Mesendoderm (in vitro differentiated cells): ENCODE measurements around the gene VPS39.

Source experiments
- DNase-seq: peaks from one replicate; pipeline ENCODE4 v3.0.0; 2013
- H2AK5ac ChIP-seq: 2 replicates; pipeline ENCODE4 v1.6.1; 2013; ENCODE audit warnings: low read length, inconsistent platforms
- H2BK120ac ChIP-seq: 2 replicates; pipeline ENCODE4 v1.6.1; 2013; ENCODE audit warnings: low read depth, mild to moderate bottlenecking, low read length, moderate library complexity, mixed read lengths
- H2BK15ac ChIP-seq: replicated peaks from 2 replicates; pipeline ENCODE4 v1.6.1; 2013; ENCODE audit warnings: low read depth, mild to moderate bottlenecking, moderate library complexity
- H2BK5ac ChIP-seq: 2 replicates; pipeline ENCODE4 v1.6.1; 2013; ENCODE audit warnings: low read length, inconsistent platforms
- H3K18ac ChIP-seq: 2 replicates; pipeline ENCODE4 v1.6.1; 2013; ENCODE audit warnings: mild to moderate bottlenecking, low read length, mixed read lengths
- H3K23ac ChIP-seq: one replicate; pipeline ENCODE4 v1.6.1; 2013; ENCODE audit warnings: low read length
- H3K27ac ChIP-seq: 2 replicates; pipeline ENCODE4 v1.5.1; 2013; ENCODE audit warnings: low read depth, mild to moderate bottlenecking, inconsistent platforms, low read length, moderate library complexity
- H3K27me3 ChIP-seq: 2 replicates; pipeline ENCODE4 v1.6.1; 2013; ENCODE audit warnings: low read length, control low read depth, mild to moderate bottlenecking, inconsistent platforms; ENCODE audit not compliant: insufficient read depth, poor library complexity
- H3K36me3 ChIP-seq: 2 replicates; pipeline ENCODE4 v1.6.1; 2013; ENCODE audit warnings: low read length, inconsistent platforms; ENCODE audit not compliant: control insufficient read depth, insufficient read depth
- H3K4ac ChIP-seq: one replicate; pipeline ENCODE4 v1.6.1; 2013; ENCODE audit warnings: low read depth, mild to moderate bottlenecking, low read length, moderate library complexity
- H3K4me1 ChIP-seq: 2 replicates; pipeline ENCODE4 v1.6.1; 2013; ENCODE audit warnings: low read depth, low read length, inconsistent platforms; ENCODE audit not compliant: control insufficient read depth
- H3K4me2 ChIP-seq: 2 replicates; pipeline ENCODE4 v1.6.1; 2013; ENCODE audit warnings: low read length
- H3K4me3 ChIP-seq: 2 replicates; pipeline ENCODE4 v1.5.1; 2013; ENCODE audit warnings: mild to moderate bottlenecking, low read length
- H3K56ac ChIP-seq: one replicate; pipeline ENCODE4 v1.6.1; 2013; ENCODE audit warnings: low read length
- H3K79me1 ChIP-seq: 2 replicates; pipeline ENCODE4 v1.6.1; 2013; ENCODE audit warnings: low read length, inconsistent platforms
- H3K79me2 ChIP-seq: 2 replicates; pipeline ENCODE4 v1.6.1; 2013; ENCODE audit warnings: mild to moderate bottlenecking, low read length; ENCODE audit not compliant: control insufficient read depth, insufficient read depth
- H3K9ac ChIP-seq: 2 replicates; pipeline ENCODE4 v1.6.1; 2013; ENCODE audit warnings: low read length, inconsistent platforms
- H4K5ac ChIP-seq: one replicate; pipeline ENCODE4 v1.6.1; 2013; ENCODE audit warnings: low read length
- H4K8ac ChIP-seq: one replicate; pipeline ENCODE4 v1.6.1; 2013; ENCODE audit warnings: low read depth, mild to moderate bottlenecking, control low read depth, low read length, moderate library complexity
- whole genome bisulfite sequencing: extraction: QIAGEN DNeasy Blood & Tissue Kit; methylation state at CpG from one replicate; pipeline ENCODE4 v1.1.7; 2013; ENCODE audit warnings: low lambda C conversion rate, missing lambda C conversion rate; ENCODE audit not compliant: insufficient coverage; ENCODE audit errors: extremely low coverage; 5-methylcytosine and 5-hydroxymethylcytosine counted together

VPS39 gene

DNA sequence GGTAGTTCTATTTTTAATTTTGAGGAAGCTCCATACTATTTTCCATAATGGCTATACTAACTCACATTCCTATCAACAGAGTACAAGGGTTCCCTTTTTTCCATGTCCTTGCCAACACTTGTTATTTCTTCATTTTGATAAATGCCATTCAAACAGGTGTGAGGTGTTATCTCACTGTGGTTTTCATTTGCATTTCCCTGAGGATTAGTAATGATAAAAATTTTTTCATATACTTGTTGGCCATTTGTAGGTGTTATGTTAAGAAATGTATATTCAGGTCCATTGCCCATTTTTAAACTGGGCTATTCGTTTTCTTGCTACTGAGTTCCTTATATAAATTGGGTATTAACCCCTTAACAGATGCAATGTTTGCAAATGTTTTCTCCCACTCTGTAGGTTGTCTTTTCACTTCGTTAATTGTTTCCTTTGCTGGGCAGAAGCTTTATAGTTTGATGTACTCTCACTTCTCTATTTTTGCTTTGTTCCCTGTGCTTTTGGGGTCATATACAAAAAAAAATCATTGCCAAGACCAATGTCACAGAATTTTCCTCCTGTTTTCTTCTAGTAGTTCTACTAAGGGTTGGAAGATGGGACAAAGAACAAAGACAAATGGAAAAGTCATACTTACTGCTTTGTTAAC lies 11.0 kb upstream of the VPS39 start:
- Histone ChIP-seq H3K4me3 (no peak overlapping the region), H2AK5ac (no peak overlapping the region), H3K56ac (no peak overlapping the region), H3K18ac (no peak overlapping the region), H3K9ac (no peak overlapping the region), H3K4me2 (no peak overlapping the region), H3K27me3 (no peaks in the 10 kb centered on the region), H2BK15ac (no peak overlapping the region), H3K36me3 (no peaks in the 10 kb centered on the region), H2BK120ac (no peak overlapping the region), H3K4me1 (no peaks in the 10 kb centered on the region), H3K23ac (no peak overlapping the region), H3K4ac (no peak overlapping the region), H3K27ac (no peak overlapping the region), H3K79me2 (no peaks in the 10 kb centered on the region), H2BK5ac (no peak overlapping the region), H3K79me1 (no peaks in the 10 kb centered on the region), H4K8ac (no peak overlapping the region), H4K5ac (no peak overlapping the region)
- DNase-seq, result no peak
- WGBS, result no CpG with 5 or more reads among the region's 2 CpGs

DNA sequence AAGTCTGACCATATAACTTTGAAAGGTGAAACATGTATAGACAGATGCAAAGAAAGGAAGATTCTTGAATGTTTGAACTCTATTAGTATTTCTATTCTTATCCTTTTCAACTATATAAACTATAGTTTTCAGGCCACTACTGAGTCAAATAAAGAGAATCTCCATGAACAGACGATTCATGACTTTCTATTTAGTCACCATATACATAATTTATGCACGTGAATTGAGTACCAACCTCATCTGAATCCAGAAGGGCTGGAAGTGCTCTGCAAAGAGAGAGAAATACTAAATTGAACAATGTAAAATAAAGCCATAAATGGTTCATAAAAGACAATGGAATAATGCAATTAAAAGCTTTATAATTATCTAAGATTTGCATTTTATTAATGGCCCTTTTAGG lies 9.5 kb upstream of the VPS39 start:
- Histone ChIP-seq H3K18ac (no peak overlapping the region), H4K5ac (no peak overlapping the region), H3K4me2 (no peak overlapping the region), H4K8ac (no peak overlapping the region), H3K27me3 (no peaks in the 10 kb centered on the region), H3K79me1 (no peaks in the 10 kb centered on the region), H2AK5ac (no peak overlapping the region), H3K56ac (no peak overlapping the region), H3K4me1 (no peaks in the 10 kb centered on the region), H3K79me2 (no peaks in the 10 kb centered on the region), H3K36me3 (no peaks in the 10 kb centered on the region), H2BK15ac (no peak overlapping the region), H2BK5ac (no peak overlapping the region), H2BK120ac (no peak overlapping the region), H3K4ac (no peak overlapping the region), H3K27ac (no peak overlapping the region), H3K4me3 (no peak overlapping the region), H3K9ac (no peak overlapping the region), H3K23ac (no peak overlapping the region)
- no peak for DNase-seq
- WGBS, result no CpG with 5 or more reads among the region's 2 CpGs

DNA sequence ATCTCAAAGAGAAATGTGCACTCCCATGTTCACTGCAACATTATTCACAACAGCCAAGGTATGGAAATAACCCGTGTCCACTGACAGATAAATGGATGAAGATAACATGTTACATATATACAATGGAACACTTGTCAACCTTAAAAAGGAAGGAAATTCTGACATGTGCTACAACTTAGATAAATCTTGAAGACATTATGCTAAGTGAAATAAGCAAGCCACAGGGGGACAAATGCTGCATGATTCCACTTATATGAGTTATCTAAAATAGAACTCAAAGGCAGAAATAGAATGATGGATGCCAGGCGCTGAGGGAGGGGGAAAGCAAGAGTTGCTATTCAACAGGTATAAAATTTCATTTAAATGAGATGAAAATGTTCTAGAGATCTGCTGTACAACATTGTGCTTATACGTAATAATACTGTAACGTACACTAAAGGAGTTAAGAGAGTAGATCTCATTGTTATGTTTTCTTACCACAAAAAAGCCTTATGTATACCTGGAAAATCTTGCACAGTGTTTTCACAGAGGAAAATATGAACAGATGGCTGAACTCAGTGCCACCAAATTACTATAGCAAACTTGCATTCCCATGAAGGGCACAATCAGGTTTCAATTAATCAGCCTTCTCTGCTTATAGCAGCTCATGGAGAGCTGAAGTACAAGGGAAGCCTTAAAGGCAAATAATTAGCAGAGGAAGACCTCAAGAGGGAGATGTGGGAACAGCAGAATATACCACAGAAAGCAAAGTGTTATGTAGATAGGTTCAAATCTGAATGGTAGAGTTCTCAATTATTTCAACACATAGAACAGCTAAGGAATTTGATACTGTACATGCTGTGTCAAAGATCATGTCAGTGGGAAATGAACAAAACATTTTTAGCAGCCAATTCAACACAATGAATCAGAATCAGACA lies 8.1 kb upstream of the VPS39 start:
- Histone ChIP-seq H3K4me3 (no peak overlapping the region), H2BK15ac (no peak overlapping the region), H3K79me2 (no peaks in the 10 kb centered on the region), H2BK120ac (no peak overlapping the region), H3K9ac (no peak overlapping the region), H2AK5ac (no peak overlapping the region), H3K56ac (no peak overlapping the region), H4K8ac (no peak overlapping the region), H4K5ac (no peak overlapping the region), H3K79me1 (no peaks in the 10 kb centered on the region), H3K27ac (no peak overlapping the region), H3K18ac (no peak overlapping the region), H3K4me2 (no peak overlapping the region), H3K27me3 (no peaks in the 10 kb centered on the region), H3K4me1 (no peaks in the 10 kb centered on the region), H3K23ac (no peak overlapping the region), H2BK5ac (no peak overlapping the region), H3K4ac (no peak overlapping the region), H3K36me3 (no peaks in the 10 kb centered on the region)
- peak; percentile 11 for DNase-seq
- no CpG with 5 or more reads among the region's 4 CpGs for WGBS

- Histone ChIP-seq H3K4me3 (no peak overlapping the region), H3K36me3 (peaks cover 2% of the 10 kb centered on the region), H3K4me2 (no peak overlapping the region), H2AK5ac (no peak overlapping the region), H3K4ac (no peak overlapping the region), H3K27ac (no peak overlapping the region), H3K18ac (no peak overlapping the region), H3K27me3 (no peaks in the 10 kb centered on the region), H3K23ac (no peak overlapping the region), H3K79me2 (no peaks in the 10 kb centered on the region), H3K9ac (no peak overlapping the region), H2BK15ac (no peak overlapping the region), H4K8ac (no peak overlapping the region), H3K4me1 (no peaks in the 10 kb centered on the region), H4K5ac (no peak overlapping the region), H3K56ac (no peak overlapping the region), H2BK120ac (no peak overlapping the region), H3K79me1 (no peaks in the 10 kb centered on the region), H2BK5ac (no peak overlapping the region)
- WGBS, result no CpG with 5 or more reads among the region's 1 CpG
- DNase-seq, result no peak
Observed at GRCh38 chr15:42214600-42214999, 6.5 kb upstream of the VPS39 start.

DNA sequence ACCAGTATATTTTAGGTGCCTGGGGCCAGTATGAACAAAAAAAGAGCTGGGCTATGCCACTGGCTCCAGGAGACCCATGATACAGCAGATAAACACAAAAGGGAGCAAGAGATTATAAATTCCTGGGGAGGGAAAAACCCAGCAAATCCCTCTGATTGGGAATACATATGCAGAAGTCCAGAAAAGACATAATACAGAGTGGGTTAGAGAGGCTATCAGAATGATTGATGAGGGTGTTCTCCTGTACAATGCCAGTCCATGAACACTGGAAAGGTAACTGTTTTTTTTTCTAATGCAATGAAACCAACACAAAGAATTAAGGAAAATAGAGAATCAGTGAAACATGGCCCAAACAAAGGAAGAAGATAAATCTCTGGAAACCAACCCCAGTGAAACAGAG lies 5.4 kb upstream of the VPS39 start:
- H3K18ac ChIP-seq, result no peak overlapping the region

More for the DNA sequence above, 5.4 kb upstream of the VPS39 start:
- H4K8ac ChIP-seq, result no peak overlapping the region
- no peaks in the 10 kb centered on the region for H3K4me1 ChIP-seq
- H3K9ac ChIP-seq, result no peak overlapping the region
- H2BK5ac ChIP-seq, result no peak overlapping the region
- H3K27me3 ChIP-seq, result no peaks in the 10 kb centered on the region
- no peak overlapping the region for H3K4ac ChIP-seq
- no peaks in the 10 kb centered on the region for H3K79me2 ChIP-seq
- H3K23ac ChIP-seq, result no peak overlapping the region
- H3K79me1 ChIP-seq, result no peaks in the 10 kb centered on the region
- H2BK120ac ChIP-seq, result no peak overlapping the region
- H3K56ac ChIP-seq, result no peak overlapping the region
- no peak overlapping the region for H3K4me2 ChIP-seq
- no peak for DNase-seq
- peaks cover 2% of the 10 kb centered on the region for H3K36me3 ChIP-seq
- H3K27ac ChIP-seq, result no peak overlapping the region
- H3K4me3 ChIP-seq, result no peak overlapping the region
- no peak overlapping the region for H2BK15ac ChIP-seq
- H4K5ac ChIP-seq, result no peak overlapping the region
- no peak overlapping the region for H2AK5ac ChIP-seq
